Measurements from ENCODE around the gene RAB1A. TPM values are rescaled to one million over a fixed set of nuclear protein-coding genes. Genes with fewer than 3 reads are reported as not detected.

Gene RAB1A
- polyA plus RNA-seq, 1 donor (not counting 4 experiments of a cell fraction or from before 2014, with no cell fraction given): 274 TPM

DNA sequence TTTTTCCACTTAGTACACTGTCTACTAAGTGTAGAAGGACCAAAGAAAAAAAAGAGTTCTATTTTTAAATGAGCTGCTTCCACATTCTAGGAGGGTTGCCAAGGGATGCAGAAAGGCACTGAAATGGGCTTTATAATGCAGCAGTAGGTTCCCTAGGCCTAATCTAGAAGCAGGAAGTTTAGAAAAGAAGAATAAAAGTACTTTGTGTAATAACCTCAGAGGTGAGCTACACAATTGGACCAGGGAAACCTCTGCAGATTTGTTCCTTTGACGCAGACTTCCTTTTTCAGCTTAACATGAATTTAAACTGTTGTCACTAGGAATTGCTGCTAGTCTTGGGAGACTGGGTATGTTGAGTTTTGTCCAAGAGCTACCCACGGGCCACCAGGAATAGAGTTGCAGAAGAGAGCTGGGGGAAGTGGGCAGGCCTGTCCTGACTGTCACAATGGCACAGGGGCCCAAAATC lies 34.6 kb upstream of the RAB1A start:
- Histone ChIP-seq H3K9me1 (ENCODE audit: control insufficient read depth, extremely low read depth, insufficient read depth, low read length) (no peaks in the 10 kb centered on the region), H4K20me1 (ENCODE audit: control insufficient read depth, extremely low read depth, insufficient read depth, low read length) (no peaks in the 10 kb centered on the region), H3K4me3 (ENCODE audit: control insufficient read depth in 2 of 3, extremely low read depth in 1 of 3, insufficient read depth in 2 of 3, low read depth in 1 of 3, low read length in 3 of 3) (no peak overlapping the region), H2AFZ (ENCODE audit: control insufficient read depth, low read length) (no peak overlapping the region), H3K27me3 (ENCODE audit: control insufficient read depth, extremely low read depth, insufficient read depth, low read length) (no peaks in the 10 kb centered on the region), H3K27ac (ENCODE audit: control insufficient read depth, insufficient read depth, low read length) (no peak overlapping the region), H3K79me2 (ENCODE audit: control insufficient read depth, insufficient read depth, low read length) (no peaks in the 10 kb centered on the region), H3K9ac (ENCODE audit: control insufficient read depth, extremely low read depth, insufficient read depth, low read length) (no peak overlapping the region), H3K4me1 (ENCODE audit: control insufficient read depth, extremely low read depth, insufficient read depth, low read length) (no peaks in the 10 kb centered on the region), H3K36me3 (ENCODE audit: control insufficient read depth in 2 of 2, extremely low read depth in 1 of 2, insufficient read depth in 2 of 2, low read length in 2 of 2) (no peaks in the 10 kb centered on the region), H3K4me2 (ENCODE audit: control insufficient read depth, extremely low read depth, insufficient read depth, low read depth, low read length) (no peak overlapping the region), H3K9me3 (ENCODE audit: control insufficient read depth, low read depth, low read length) (no peaks in the 10 kb centered on the region)
- FAIRE-seq (no peak), DNase-seq (ENCODE audit: low read depth, low spot score) (no peak)
- TF ChIP-seq CTCF (optimal IDR thresholded peaks at IDR 0.05 in 1 of 3, IDR thresholded peaks at IDR 0.05 in 1 of 3, conservative IDR thresholded peaks at IDR 0.05 in 1 of 3; ENCODE audit: extremely low read depth in 1 of 3, insufficient read depth in 2 of 3, low read length in 3 of 3) (no peak), EZH2 (IDR thresholded peaks at IDR 0.05; ENCODE audit: low read length) (no peak)
- dilution Hi-C loops (cut with MboI; ENCODE audit: extremely low pct_ligation_motif_present, low sequenced_read_pairs): no loop called here

DNA sequence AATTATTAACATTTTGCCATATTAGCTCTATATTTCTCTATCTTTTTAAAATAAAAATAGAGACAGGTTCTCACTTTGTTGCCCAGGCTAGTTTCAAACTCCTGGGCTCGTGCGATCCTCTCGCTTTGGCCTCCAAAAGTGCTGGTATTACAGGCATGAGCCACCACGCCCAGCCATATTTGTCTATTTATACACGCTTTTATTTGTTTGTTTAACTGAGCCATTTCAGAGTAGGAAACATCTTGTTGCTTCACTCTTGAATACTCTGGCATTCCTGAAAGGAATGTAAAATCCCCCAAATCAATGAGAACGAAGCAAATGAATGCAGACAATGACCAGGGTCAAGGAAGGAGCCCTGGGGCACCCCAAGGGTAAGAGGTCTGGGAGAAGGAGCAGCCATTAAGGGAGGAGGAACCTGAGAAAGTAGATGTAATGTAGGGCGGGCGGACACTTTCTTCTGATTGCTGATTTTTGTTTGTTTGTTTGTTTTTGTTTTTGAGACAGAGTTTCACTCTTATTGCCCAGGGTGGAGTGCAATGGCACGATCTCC lies 31.7 kb upstream of the RAB1A start:
- Histone ChIP-seq H3K9me3 (ENCODE audit: control insufficient read depth, low read depth, low read length) (no peaks in the 10 kb centered on the region), H3K4me2 (ENCODE audit: control insufficient read depth, extremely low read depth, insufficient read depth, low read depth, low read length) (no peak overlapping the region), H3K79me2 (ENCODE audit: control insufficient read depth, insufficient read depth, low read length) (no peaks in the 10 kb centered on the region), H3K27me3 (ENCODE audit: control insufficient read depth, extremely low read depth, insufficient read depth, low read length) (no peaks in the 10 kb centered on the region), H3K4me1 (ENCODE audit: control insufficient read depth, extremely low read depth, insufficient read depth, low read length) (no peaks in the 10 kb centered on the region), H3K36me3 (ENCODE audit: control insufficient read depth in 2 of 2, extremely low read depth in 1 of 2, insufficient read depth in 2 of 2, low read length in 2 of 2) (no peaks in the 10 kb centered on the region), H3K27ac (ENCODE audit: control insufficient read depth, insufficient read depth, low read length) (no peak overlapping the region), H3K9ac (ENCODE audit: control insufficient read depth, extremely low read depth, insufficient read depth, low read length) (no peak overlapping the region), H2AFZ (ENCODE audit: control insufficient read depth, low read length) (no peak overlapping the region), H3K9me1 (ENCODE audit: control insufficient read depth, extremely low read depth, insufficient read depth, low read length) (no peaks in the 10 kb centered on the region), H4K20me1 (ENCODE audit: control insufficient read depth, extremely low read depth, insufficient read depth, low read length) (no peaks in the 10 kb centered on the region), H3K4me3 (ENCODE audit: control insufficient read depth in 2 of 3, extremely low read depth in 1 of 3, insufficient read depth in 2 of 3, low read depth in 1 of 3, low read length in 3 of 3) (no peak overlapping the region)
- no peak for TF ChIP-seq EZH2 (IDR thresholded peaks at IDR 0.05; ENCODE audit: low read length)
- TF ChIP-seq CTCF (optimal IDR thresholded peaks at IDR 0.05 in 1 of 3, IDR thresholded peaks at IDR 0.05 in 1 of 3, conservative IDR thresholded peaks at IDR 0.05 in 1 of 3; ENCODE audit: extremely low read depth in 1 of 3, insufficient read depth in 2 of 3, low read length in 3 of 3): no peak
- no peak for DNase-seq (ENCODE audit: low read depth, low spot score)
- dilution Hi-C loops (cut with MboI; ENCODE audit: extremely low pct_ligation_motif_present, low sequenced_read_pairs): no loop called here
- no peak for FAIRE-seq
